Right cardiac atrium (tissue), 5 donors: ENCODE results near the gene SCFD2. TPM values are rescaled to one million over a fixed set of nuclear protein-coding genes. Genes with fewer than 3 reads are reported as not detected.

Source experiments
- ATAC-seq, 2 donors: fragments of 200-7000 bp; cut with Tn5 transposase; one replicate each; pipeline versions ENCODE4 v1.8.0 to v1.9.1; 2020; ENCODE audit warnings: moderate library complexity in 2 of 2, mild to moderate bottlenecking in 1 of 2
- DNase-seq, 3 donors: peaks; one replicate each; pipeline ENCODE4 v3.0.0-alpha.2; 2020
- H3K27ac ChIP-seq: one replicate; pipeline ENCODE4 v1.5.1; 2013; ENCODE audit warnings: mild to moderate bottlenecking, low read length, control low read depth, moderate library complexity
- H3K27me3 ChIP-seq: one replicate; pipeline ENCODE4 v1.6.1; 2013; ENCODE audit not compliant: control insufficient read depth, insufficient read depth
- H3K4me1 ChIP-seq: one replicate; pipeline ENCODE4 v1.6.1; 2013; ENCODE audit warnings: low read length; ENCODE audit not compliant: control insufficient read depth, insufficient read depth
- H3K4me3 ChIP-seq: one replicate; pipeline ENCODE4 v1.5.1; 2013; ENCODE audit warnings: low read length, control low read depth
- H3K9me3 ChIP-seq: one replicate; pipeline ENCODE4 v1.6.1; 2013; ENCODE audit warnings: low read length; ENCODE audit not compliant: control insufficient read depth
- WGBS: extraction: QIAGEN DNeasy Blood & Tissue Kit; methylation state at CpG from one replicate; pipeline ENCODE4 v1.1.7; 2013; 5-methylcytosine and 5-hydroxymethylcytosine counted together
- intact Hi-C, 4 donors: fragments of 100-400 bp; cut with DNase I; formaldehyde crosslinking; loops; one replicate each; pipeline versions ENCODE4 v1.11.0 to v1.14.0; 2022 to 2023
- polyA plus RNA-seq: library from polyadenylated mRNA; stranded (reverse); fragments of 200-250 nt; gene quantifications from one replicate; pipeline ENCODE4 v1.2.3, GENCODE V29; 2013
- total RNA-seq, 4 donors: library from RNA; stranded (reverse); fragmentation: NEBNext Ultra II Directional; extraction: Animal tissue kit (Norgen Biotek cat#: 25700); gene quantifications; one replicate each; pipeline ENCODE4 v1.2.1, GENCODE V29; 2021
- donor health status: healthy with polysubstance abuse.
- donor health status: DM: no; HTN: yes; CAD: no.
- donor health status: DM: no; HTN: no; CAD: no.
- donor health status: DM: no; HTN: yes; CAD: no; lungs with severe emphysema.
- donor health status: DM: yes; HTN: yes; CAD: no.

SCFD2 gene
- total and polyA plus RNA-seq, 5 donors, result 4.5 to 11.1 (median 10.1) TPM

DNA sequence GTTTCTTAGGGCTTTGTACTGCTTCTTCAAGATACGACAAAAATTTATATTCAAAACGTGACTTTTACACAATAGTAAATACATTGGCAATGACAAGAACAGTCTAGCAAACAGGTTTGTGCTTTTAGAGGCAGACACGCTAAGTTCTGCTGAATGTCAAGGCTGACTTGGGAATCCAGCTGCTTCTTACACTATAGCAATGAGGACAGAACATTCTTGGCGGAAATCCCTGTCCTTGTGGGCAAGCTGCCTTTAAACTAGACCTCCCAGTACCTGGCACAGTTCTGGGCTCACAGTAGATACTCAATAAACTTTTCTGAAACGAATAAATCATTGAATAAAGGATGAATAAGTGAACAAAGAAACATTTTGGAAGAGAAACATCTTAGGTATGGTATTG, 355.5 kb downstream of the SCFD2 start:
- DNase-seq, result peak in 2 of 3 donors; percentile 44 to 84
- Histone ChIP-seq H3K9me3 (no peaks in the 10 kb centered on the region), H3K4me3 (no peak overlapping the region), H3K4me1 (peaks cover 3% of the 10 kb centered on the region), H3K27ac (no peak overlapping the region), H3K27me3 (no peaks in the 10 kb centered on the region)
- ATAC-seq, result peak; percentile 63 to 70
- intact Hi-C loops, result loop anchor here in 1 of 4 donors (10.0 kb wide), 2 partner anchors 174 to 1224 kb away; no protein-coding TSS in a partner anchor
- whole genome bisulfite sequencing, result 65% methylated on average over 5 of the region's 5 CpGs

DNA sequence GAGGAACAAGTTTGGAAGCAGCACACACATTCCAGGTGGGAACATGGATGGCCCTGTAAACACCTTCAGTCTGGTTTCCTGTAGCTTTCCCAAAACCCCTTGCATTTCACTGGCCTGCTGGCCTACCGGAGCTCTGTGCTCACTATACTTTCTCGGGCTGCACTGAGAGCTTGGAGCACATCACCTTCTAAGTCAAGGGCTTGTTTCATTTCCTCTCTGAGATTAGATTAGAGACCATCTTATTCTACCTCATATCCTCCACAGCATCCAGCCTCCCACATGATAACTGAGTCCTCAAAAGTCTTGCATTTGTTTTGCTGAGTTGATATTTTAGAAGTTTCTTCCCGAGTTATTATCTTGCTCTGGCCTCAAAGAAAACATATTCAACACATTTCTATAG, 356.0 kb downstream of the SCFD2 start:
- H3K27ac ChIP-seq, result no peak overlapping the region
- intact Hi-C loops, result loop anchor here in 2 of 4 donors (10.0 kb wide), 3 partner anchors 175 to 1225 kb away; partner anchors contain the start of gene PDGFRA (in 1 of the 2)
- no peaks in the 10 kb centered on the region for H3K27me3 ChIP-seq
- no peak for ATAC-seq
- H3K9me3 ChIP-seq, result no peaks in the 10 kb centered on the region
- H3K4me1 ChIP-seq, result peaks cover 3% of the 10 kb centered on the region
- no peak for DNase-seq
- WGBS, result 51% methylated on average over 3 of the region's 3 CpGs
- no peak overlapping the region for H3K4me3 ChIP-seq

- ATAC-seq (no peak), DNase-seq (no peak)
- WGBS, result 95% methylated on average over 4 of the region's 4 CpGs
- no peak overlapping the region for H3K4me3 ChIP-seq
- no peaks in the 10 kb centered on the region for H3K27me3 ChIP-seq
- H3K4me1 ChIP-seq, result peaks cover 3% of the 10 kb centered on the region
- intact Hi-C loops, result loop anchor here in 1 of 4 donors (10.0 kb wide), 1 partner anchor 1218 kb away; the partner anchor contains the start of gene PDGFRA
- no peaks in the 10 kb centered on the region for H3K9me3 ChIP-seq
- no peak overlapping the region for H3K27ac ChIP-seq
Observed at GRCh38 chr4:53007024-53007423, 358.8 kb downstream of the SCFD2 start.

GRCh38 chr4:53005808-53006207, 360.1 kb downstream of the SCFD2 start:
- Histone ChIP-seq H3K4me3 (no peak overlapping the region), H3K27me3 (no peaks in the 10 kb centered on the region), H3K9me3 (no peaks in the 10 kb centered on the region), H3K27ac (no peak overlapping the region), H3K4me1 (peaks cover 3% of the 10 kb centered on the region)
- DNase-seq (no peak), ATAC-seq (no peak)
- 82% methylated on average over 3 of the region's 3 CpGs for WGBS
- intact Hi-C loops, result loop anchor here in 1 of 4 donors (10.0 kb wide), 1 partner anchor 1219 kb away; the partner anchor contains the start of gene PDGFRA

DNA sequence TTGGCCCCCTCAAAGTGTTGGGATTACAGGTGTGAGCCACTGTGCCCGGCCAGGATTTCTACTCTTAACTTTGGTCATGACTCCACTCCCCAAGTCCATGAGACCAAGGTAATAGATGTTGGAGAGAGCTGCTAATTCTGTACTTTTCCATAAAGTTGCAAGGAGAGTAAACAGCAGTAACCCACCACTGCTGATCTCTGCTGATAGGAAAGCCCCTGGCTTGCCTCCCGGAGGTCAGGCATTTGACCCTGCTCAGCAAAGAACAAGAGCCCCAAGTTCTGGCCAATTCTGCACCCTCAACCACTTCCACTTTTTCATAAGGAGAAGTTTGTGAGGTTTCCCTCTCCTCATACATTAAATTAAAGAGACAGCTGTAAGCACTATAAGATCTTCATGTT, 360.7 kb downstream of the SCFD2 start:
- DNase-seq, result no peak
- H3K4me1 ChIP-seq, result peaks cover 3% of the 10 kb centered on the region
- 89% methylated on average over 2 of the region's 2 CpGs for WGBS
- intact Hi-C loops, result loop anchor here in 1 of 4 donors (10.0 kb wide), 1 partner anchor 1220 kb away; the partner anchor contains the start of gene PDGFRA
- no peak overlapping the region for H3K4me3 ChIP-seq
- H3K27ac ChIP-seq, result no peak overlapping the region
- ATAC-seq, result no peak
- no peaks in the 10 kb centered on the region for H3K27me3 ChIP-seq
- no peaks in the 10 kb centered on the region for H3K9me3 ChIP-seq

DNA sequence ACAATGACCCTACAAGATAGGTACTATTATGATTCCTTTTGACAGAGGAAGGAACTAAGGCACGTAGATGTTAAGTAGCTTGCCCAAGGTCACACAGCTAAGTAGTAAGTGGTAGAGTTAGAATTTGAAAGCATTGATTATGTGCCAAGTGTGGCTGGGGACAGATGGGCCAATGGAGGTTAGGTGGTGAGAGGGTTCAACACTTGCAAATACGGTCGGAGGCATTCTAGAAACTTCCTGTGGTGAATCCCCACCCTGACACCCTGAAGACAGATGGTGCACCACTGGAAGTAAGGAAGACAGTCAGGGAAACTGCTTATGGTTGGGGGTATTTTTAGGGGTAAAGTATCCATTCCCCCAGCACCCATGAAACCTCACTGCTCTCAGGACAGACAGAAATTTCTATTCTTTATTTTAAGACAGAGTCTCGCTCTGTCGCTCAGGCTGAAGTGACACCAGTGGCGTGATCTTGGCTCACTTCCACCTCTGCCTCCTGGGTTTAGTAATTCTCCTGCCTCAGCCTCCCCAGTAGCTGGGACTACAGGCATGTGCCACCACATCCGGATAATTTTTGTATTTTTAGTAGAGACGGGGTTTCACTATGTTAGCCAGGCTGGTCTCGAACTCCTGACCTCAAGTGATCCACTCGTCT, 361.2 kb downstream of the SCFD2 start:
- 92% methylated on average over 10 of the region's 10 CpGs for WGBS
- Histone ChIP-seq H3K27me3 (no peaks in the 10 kb centered on the region), H3K4me1 (peaks cover under 1% of the 10 kb centered on the region), H3K27ac (no peak overlapping the region), H3K4me3 (no peak overlapping the region), H3K9me3 (no peaks in the 10 kb centered on the region)
- intact Hi-C loops, result loop anchor here in 1 of 4 donors (10.0 kb wide), 1 partner anchor 1220 kb away; the partner anchor contains the start of gene PDGFRA
- DNase-seq (no peak), ATAC-seq (no peak)

GRCh38 chr4:53003959-53004358, 361.9 kb downstream of the SCFD2 start:
- no peak for ATAC-seq
- Histone ChIP-seq H3K4me1 (no peaks in the 10 kb centered on the region), H3K27me3 (no peaks in the 10 kb centered on the region), H3K4me3 (no peak overlapping the region), H3K27ac (no peak overlapping the region), H3K9me3 (no peaks in the 10 kb centered on the region)
- intact Hi-C loops, result loop anchor here in 1 of 4 donors (10.0 kb wide), 1 partner anchor 1221 kb away; the partner anchor contains the start of gene PDGFRA
- no peak for DNase-seq
- WGBS, result 86% methylated on average over 3 of the region's 3 CpGs

DNA sequence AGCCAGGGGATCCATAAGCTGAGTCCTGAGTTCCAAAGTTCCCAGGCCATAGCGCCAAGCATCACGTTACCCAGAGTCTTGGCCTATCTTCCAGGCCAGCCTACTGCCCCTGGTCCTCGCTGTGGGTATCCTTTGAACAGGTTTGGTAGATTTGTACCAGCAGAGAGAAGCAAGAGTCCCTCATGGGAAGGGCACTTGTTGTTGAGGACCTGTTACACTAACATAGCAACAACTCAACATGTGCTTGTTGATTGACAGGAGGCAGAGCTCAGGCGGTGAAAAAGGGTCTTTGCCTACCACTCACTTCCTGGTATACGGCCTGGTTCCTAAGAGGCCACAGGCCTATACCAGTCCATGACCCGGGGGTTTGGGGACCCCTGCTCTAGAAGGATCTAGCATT, 365.3 kb downstream of the SCFD2 start:
- no peaks in the 10 kb centered on the region for H3K9me3 ChIP-seq
- 90% methylated on average over 6 of the region's 6 CpGs for WGBS
- intact Hi-C loops, result loop anchor here in 1 of 4 donors (10.0 kb wide), 1 partner anchor 1224 kb away; the partner anchor contains the start of gene PDGFRA
- no peak overlapping the region for H3K27ac ChIP-seq
- no peak for DNase-seq
- ATAC-seq, result no peak
- no peaks in the 10 kb centered on the region for H3K27me3 ChIP-seq
- no peak overlapping the region for H3K4me3 ChIP-seq
- peaks cover 10% of the 10 kb centered on the region for H3K4me1 ChIP-seq

DNA sequence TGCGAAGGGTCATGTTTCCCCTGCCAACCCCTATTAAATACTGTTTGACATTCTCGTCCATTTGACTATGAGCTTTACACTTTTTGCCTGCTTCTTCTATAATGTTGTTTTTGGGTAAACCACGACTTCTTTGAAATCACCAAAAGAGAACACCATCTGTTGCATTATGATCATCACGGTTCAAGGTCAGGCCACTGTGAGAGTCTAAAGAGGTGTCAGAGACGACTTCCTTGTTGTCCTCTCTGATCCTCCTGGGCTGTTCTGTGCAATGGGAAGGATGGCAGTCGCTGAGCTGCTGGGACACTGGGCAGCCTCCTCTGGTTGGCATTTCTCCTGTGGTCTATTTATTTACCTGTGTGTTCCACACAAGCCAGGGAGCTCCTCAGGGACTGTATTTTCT, 366.2 kb downstream of the SCFD2 start:
- DNase-seq (no peak), ATAC-seq (no peak)
- intact Hi-C loops, result loop anchor here in 1 of 4 donors (10.0 kb wide), 1 partner anchor 1225 kb away; the partner anchor contains the start of gene PDGFRA
- WGBS, result 88% methylated on average over 6 of the region's 6 CpGs
- Histone ChIP-seq H3K9me3 (no peaks in the 10 kb centered on the region), H3K27ac (no peak overlapping the region), H3K4me1 (peaks cover 12% of the 10 kb centered on the region), H3K4me3 (no peak overlapping the region), H3K27me3 (no peaks in the 10 kb centered on the region)

GRCh38 chr4:52998413-52998812, 367.4 kb downstream of the SCFD2 start:
- no peak for ATAC-seq
- intact Hi-C loops, result no loop called here
- WGBS, result 88% methylated on average over 3 of the region's 3 CpGs

GRCh38 chr4:52997132-52997416, 368.8 kb downstream of the SCFD2 start:
- H3K27me3 ChIP-seq, result no peaks in the 10 kb centered on the region
- WGBS, result 59% methylated on average over 3 of the region's 3 CpGs
- no peak for DNase-seq
- no peaks in the 10 kb centered on the region for H3K9me3 ChIP-seq
- intact Hi-C loops, result no loop called here
- peak; percentile 40 to 57 for ATAC-seq
- peaks cover 15% of the 10 kb centered on the region for H3K4me1 ChIP-seq
- no peak overlapping the region for H3K4me3 ChIP-seq
- H3K27ac ChIP-seq, result peak overlapping the region; percentile 55

More at GRCh38 chr4:52998413-52998812, 367.4 kb downstream of the SCFD2 start:
- no peak for DNase-seq
- Histone ChIP-seq H3K4me3 (no peak overlapping the region), H3K9me3 (no peaks in the 10 kb centered on the region), H3K27ac (no peak overlapping the region), H3K4me1 (peaks cover 15% of the 10 kb centered on the region), H3K27me3 (no peaks in the 10 kb centered on the region)
